ENCODE results near the gene LRP5.

DNA sequence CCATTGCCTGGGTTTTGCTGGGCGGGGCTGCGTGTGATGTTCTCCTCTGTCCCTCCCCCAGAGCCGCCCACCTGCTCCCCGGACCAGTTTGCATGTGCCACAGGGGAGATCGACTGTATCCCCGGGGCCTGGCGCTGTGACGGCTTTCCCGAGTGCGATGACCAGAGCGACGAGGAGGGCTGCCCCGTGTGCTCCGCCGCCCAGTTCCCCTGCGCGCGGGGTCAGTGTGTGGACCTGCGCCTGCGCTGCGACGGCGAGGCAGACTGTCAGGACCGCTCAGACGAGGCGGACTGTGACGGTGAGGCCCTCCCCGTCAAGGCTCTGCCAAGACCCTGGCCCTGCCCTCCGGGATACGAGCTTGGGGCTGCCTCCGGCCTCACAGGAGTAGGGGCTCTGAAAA lies 121.2 kb downstream of the LRP5 start:
- no peak for TF ChIP-seq EZH2 (IDR thresholded peaks at IDR 0.05; ENCODE audit: low read depth, unreplicated experiment)
- no peak for TF ChIP-seq REST (IDR thresholded peaks at IDR 0.05; ENCODE audit: unreplicated experiment)
- no peak for TF ChIP-seq CTCF (conservative IDR thresholded peaks at IDR 0.05; ENCODE audit: low read depth in 2 of 2)
- no peak for TF ChIP-seq ZNF331 (CRISPR knock-in tag; IDR thresholded peaks at IDR 0.05; ENCODE audit: low read depth)
- TF ChIP-seq ZNF462 (CRISPR knock-in tag; IDR thresholded peaks at IDR 0.05): no peak
- TF ChIP-seq POLR2AphosphoS5 (IDR thresholded peaks at IDR 0.05; ENCODE audit: low read depth): no peak
- TF ChIP-seq ETS1 (IDR thresholded peaks at IDR 0.05): no peak
- no peak for TF ChIP-seq NANOG (IDR thresholded peaks at IDR 0.05; ENCODE audit: borderline replicate concordance)
- TF ChIP-seq EZH2phosphoT487 (IDR thresholded peaks at IDR 0.05; ENCODE audit: unreplicated experiment): no peak
- no peak for TF ChIP-seq JUNB (IDR thresholded peaks at IDR 0.05; ENCODE audit: unreplicated experiment)
- TF ChIP-seq CREB1 (CRISPR knock-in tag; IDR thresholded peaks at IDR 0.05; ENCODE audit: low read depth): no peak
